GM23338 (cell line): ENCODE data around the gene PLAC8L1. TPM values are rescaled to one million over a fixed set of nuclear protein-coding genes. Genes with fewer than 3 reads are reported as not detected.

Experiments
- polyA plus RNA-seq: library from polyadenylated mRNA; unstranded; fragments of >200 nt; fragmentation: Nextera tagmentation; extraction: Ambion mirVana; gene quantifications from 2 replicates; pipeline ENCODE4 v1.2.1, GENCODE V29; 2016
- small RNA-seq: library from RNA; depleted of rRNA; stranded (forward); fragments of <200 nt; gene quantifications from one replicate; pipeline ENCODE3, GENCODE V24; 2014; ENCODE audit warnings: low replicate concordance
- total RNA-seq: library from RNA; depleted of rRNA; stranded (reverse); fragments of >200 nt; shearing (Covaris generic); gene quantifications from 2 replicates; pipeline ENCODE4 v1.2.3, GENCODE V29; 2014; rRNA removed

PLAC8L1 gene
- total and polyA plus RNA-seq, 2 experiments from 2014 or later, result 2.0 TPM; not detected in 1

Small RNA genes lying within 50 kb of the gene (small RNA-seq; reads per million reads assigned to genes)
- gene AC091959.1, result not detected

Other genes starting within 250 kb of the PLAC8L1 start
- not detected in 2 replicates for gene GRXCR2, start 232.6 kb downstream of the PLAC8L1 start, total RNA-seq
- not detected in 2 replicates for gene GRXCR2, start 232.6 kb downstream of the PLAC8L1 start, polyA plus RNA-seq
- gene SH3RF2, start 169.0 kb downstream of the PLAC8L1 start, total RNA-seq, result 1.1 and 2.4 TPM in 2 replicates
- gene SH3RF2, start 169.0 kb downstream of the PLAC8L1 start, polyA plus RNA-seq, result 0.80 and 1.7 TPM in 2 replicates
- 207 and 235 TPM in 2 replicates for gene LARS1, start 77.1 kb upstream of the PLAC8L1 start, total RNA-seq
- gene LARS1, start 77.1 kb upstream of the PLAC8L1 start, polyA plus RNA-seq, result 557 and 576 TPM in 2 replicates
- 59.5 and 77.2 TPM in 2 replicates for gene RBM27, start 98.0 kb upstream of the PLAC8L1 start, total RNA-seq
- gene RBM27, start 98.0 kb upstream of the PLAC8L1 start, polyA plus RNA-seq, result 22.4 and 24.0 TPM in 2 replicates
- gene POU4F3, start 233.3 kb upstream of the PLAC8L1 start, total RNA-seq, result 0.49 TPM in 1 of 2 replicates, not detected in the other
- 0.09 TPM in 1 of 2 replicates, not detected in the other for gene POU4F3, start 233.3 kb upstream of the PLAC8L1 start, polyA plus RNA-seq